ENCODE results near the gene LINC00305. TPM values are rescaled to one million over a fixed set of nuclear protein-coding genes. Genes with fewer than 3 reads are reported as not detected.

Gene LINC00305
- total and polyA plus RNA-seq, 2 of the 13 experiments (the other 11 are each of a cell fraction or from before 2014, with no cell fraction given): not detected

- TF ChIP-seq CTCF (CRISPR knock-in tag; IDR thresholded peaks at IDR 0.05): peak; percentile 53
- TF ChIP-seq HNRNPL (IDR thresholded peaks at IDR 0.05; ENCODE audit: low read depth, low read length): no peak
- TF ChIP-seq STAG1 (CRISPR knock-in tag; IDR thresholded peaks at IDR 0.05): peak; percentile 53
- TF ChIP-seq MAF1 (CRISPR knock-in tag; IDR thresholded peaks at IDR 0.05; ENCODE audit: borderline replicate concordance): no peak
- no peak for TF ChIP-seq SOX13 (IDR thresholded peaks at IDR 0.05)
- TF ChIP-seq SOX13 (CRISPR knock-in tag; conservative IDR thresholded peaks at IDR 0.05 in 1 of 2, IDR thresholded peaks at IDR 0.05 in 1 of 2): no peak
- TF ChIP-seq NR2C2 (CRISPR knock-in tag; IDR thresholded peaks at IDR 0.05; ENCODE audit: borderline replicate concordance): no peak
- no peak for TF ChIP-seq BATF2 (CRISPR knock-in tag; IDR thresholded peaks at IDR 0.05)
- TF ChIP-seq ZNF30 (CRISPR knock-in tag; IDR thresholded peaks at IDR 0.05): no peak
- TF ChIP-seq ZNF12 (CRISPR knock-in tag; IDR thresholded peaks at IDR 0.05): no peak
- no peak for TF ChIP-seq ZSCAN30 (CRISPR knock-in tag; IDR thresholded peaks at IDR 0.05)
- no peak for TF ChIP-seq ZNF335 (CRISPR knock-in tag; IDR thresholded peaks at IDR 0.05)
Measured at GRCh38 chr18:64037812-64038414, 111.0 kb downstream of the LINC00305 start (continued).

- ChIA-PET POLR2A (no interaction called here), CTCF (ENCODE audit: low intra/inter-chr PET ratio, low total read pairs) (no interaction called here)
- no peak for DNase-seq (ENCODE audit: low spot score)
- no peaks in the 10 kb centered on the region for H3K36me3 ChIP-seq (replicated peaks in 1 of 2; ENCODE audit: control insufficient read depth in 1 of 2, insufficient read depth in 2 of 2, low read length in 2 of 2)
- no peak overlapping the region for H3K4me2 ChIP-seq (ENCODE audit: low read depth, low read length)
- intact Hi-C loops (cut with micrococcal nuclease; ENCODE audit: unreplicated experiment): no loop called here
- WGBS (ENCODE audit: low lambda C conversion rate): 4% methylated on average over 5 of the region's 6 CpGs
- H3K27me3 ChIP-seq (ENCODE audit: control insufficient read depth in 1 of 2, insufficient read depth in 2 of 2, low read length in 2 of 2): no peaks in the 10 kb centered on the region; a peak in 1 of 5 replicates
- H3K27ac ChIP-seq (ENCODE audit: extremely low read length, insufficient read depth, low read length): no peak overlapping the region
- no peak overlapping the region for H3K4me3 ChIP-seq (replicated peaks in 1 of 3; ENCODE audit: insufficient read depth in 1 of 3, low read depth in 2 of 3, low read length in 3 of 3)
- no TSS peak for BruUV-seq (replicated peaks)
- H3K9me3 ChIP-seq (ENCODE audit: low read length): no peaks in the 10 kb centered on the region
- H3K9ac ChIP-seq (ENCODE audit: insufficient read depth, low read depth, low read length): no peak overlapping the region
- no peak for ATAC-seq
- H4K20me1 ChIP-seq (ENCODE audit: insufficient read depth, low read length): no peaks in the 10 kb centered on the region
- in situ Hi-C loops (cut with HindIII; ENCODE audit: extremely low pct_ligation_motif_present, low pct_unique_long_range_greater_than_20kb): no loop called here
- H3K79me2 ChIP-seq (ENCODE audit: insufficient read depth, low read length): no peaks in the 10 kb centered on the region
- TF ChIP-seq ZNF468 (CRISPR knock-in tag; IDR thresholded peaks at IDR 0.05): no peak
- no peak for TF ChIP-seq TEAD3 (CRISPR knock-in tag; optimal IDR thresholded peaks at IDR 0.05; ENCODE audit: borderline replicate concordance)
- no peak for TF ChIP-seq CREBL2 (CRISPR knock-in tag; IDR thresholded peaks at IDR 0.05; ENCODE audit: borderline replicate concordance)
- no peak for TF ChIP-seq SP140L (CRISPR knock-in tag; IDR thresholded peaks at IDR 0.05; ENCODE audit: borderline replicate concordance)
- H3K4me1 ChIP-seq (ENCODE audit: insufficient read depth, low read length): no peaks in the 10 kb centered on the region
- no peak for FAIRE-seq
- H2AFZ ChIP-seq (ENCODE audit: low read length): no peak overlapping the region
Measured at GRCh38 chr18:64032312-64032711, 116.6 kb downstream of the LINC00305 start.
